Peyer's patch (tissue), 4 donors: ENCODE results near the gene MIDN. TPM values are rescaled to one million over a fixed set of nuclear protein-coding genes. Genes with fewer than 3 reads are reported as not detected.
A peak's percentile ranks its signal among the peaks of the same experiment; 100 is the strongest.

Experiments
- DNase-seq, 3 donors: peaks; one replicate each; pipeline ENCODE4 v3.0.0-alpha.2; 2017 to 2019
- H3K27ac ChIP-seq, 4 donors: fragments of 200-600 bp; sonication (generic); one replicate each; pipeline ENCODE4 v1.5.1; 2016 to 2019
- H3K27me3 ChIP-seq, 2 donors: fragments of 200-600 bp; sonication (generic); one replicate each; pipeline ENCODE4 v1.5.1; 2019
- H3K36me3 ChIP-seq, 3 donors: fragments of 200-600 bp; sonication (generic); one replicate each; pipeline ENCODE4 v1.5.1; 2016 to 2019
- H3K4me1 ChIP-seq, 4 donors: fragments of 200-600 bp; sonication (generic); one replicate each; pipeline ENCODE4 v1.5.1; 2016 to 2019
- H3K4me3 ChIP-seq, 4 donors: fragments of 200-600 bp; sonication (generic); 1 replicate in 3 of 4; 2 replicates in 1 of 4; pipeline ENCODE4 v1.5.1; 2016 to 2019; ENCODE audit warnings: mild to moderate bottlenecking in 1 of 4
- H3K9me3 ChIP-seq, 4 donors: fragments of 200-600 bp; sonication (generic); one replicate each; pipeline ENCODE4 v1.5.1; 2016 to 2019; ENCODE audit warnings: mild to moderate bottlenecking in 1 of 4
- POLR2A ChIP-seq, 2 donors: fragments of 450-650 bp; IDR thresholded peaks; one replicate each; pipeline ENCODE4 v1.5.1; 2017; ENCODE audit warnings: antibody characterized with exemption in 2 of 2, mild to moderate bottlenecking in 2 of 2, moderate library complexity in 2 of 2
- total RNA-seq, 4 donors: library from RNA; depleted of rRNA; stranded (reverse); fragments of >200 nt; gene quantifications; one replicate each; pipeline ENCODE4 v1.1.0, GENCODE V29; 2016
- TF ChIP-seq, protein P1 (sequence below), 6 experiments: fragments of 450-650 bp in 4 of 6; fragments of 200-600 bp in 2 of 6; sonication (generic) in 1 of 6; IDR thresholded peaks; one replicate each; pipeline ENCODE4 v1.5.1; 2017 to 2019; ENCODE audit warnings: antibody characterized with exemption in 6 of 6, mild to moderate bottlenecking in 3 of 6, moderate library complexity in 1 of 6

Gene MIDN
- total RNA-seq, 4 donors from 2014 or later, result 34.7 to 205 (median 98.9) TPM

DNA sequence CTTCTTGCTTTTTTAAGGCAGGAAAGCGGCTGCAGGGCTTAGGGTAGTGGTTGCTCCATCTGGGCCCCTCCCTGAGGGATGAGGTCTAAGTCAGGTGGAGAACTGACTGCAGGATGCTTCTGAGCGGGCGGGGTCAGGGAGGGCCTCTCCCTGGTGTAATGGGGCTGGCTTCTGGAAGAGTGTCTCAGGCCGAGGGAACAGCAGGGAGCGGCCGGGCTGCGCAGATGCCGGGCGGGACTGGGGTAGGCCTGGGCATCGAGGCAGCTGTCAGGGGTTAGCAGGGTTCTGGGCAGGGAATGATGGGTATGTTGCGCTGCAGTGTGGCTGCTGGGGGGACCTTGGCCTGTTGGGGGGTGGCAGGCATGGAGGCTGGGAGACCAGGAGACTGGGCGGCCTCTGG, 29.7 kb downstream of the MIDN start:
- DNase-seq, result no peak
- Histone ChIP-seq H3K36me3 (peaks cover 0 to 30% (median 0%) of the 10 kb centered on the region in 3 donors), H3K9me3 (no peaks in the 10 kb centered on the region), H3K4me1 (peaks cover 0 to 44% (median 26%) of the 10 kb centered on the region in 4 donors), H3K27me3 (no peaks in the 10 kb centered on the region), H3K27ac (no peak overlapping the region), H3K4me3 (no peak overlapping the region)
- no peak for TF ChIP-seq POLR2A (IDR thresholded peaks at IDR 0.05)
- TF ChIP-seq, protein P1, sequence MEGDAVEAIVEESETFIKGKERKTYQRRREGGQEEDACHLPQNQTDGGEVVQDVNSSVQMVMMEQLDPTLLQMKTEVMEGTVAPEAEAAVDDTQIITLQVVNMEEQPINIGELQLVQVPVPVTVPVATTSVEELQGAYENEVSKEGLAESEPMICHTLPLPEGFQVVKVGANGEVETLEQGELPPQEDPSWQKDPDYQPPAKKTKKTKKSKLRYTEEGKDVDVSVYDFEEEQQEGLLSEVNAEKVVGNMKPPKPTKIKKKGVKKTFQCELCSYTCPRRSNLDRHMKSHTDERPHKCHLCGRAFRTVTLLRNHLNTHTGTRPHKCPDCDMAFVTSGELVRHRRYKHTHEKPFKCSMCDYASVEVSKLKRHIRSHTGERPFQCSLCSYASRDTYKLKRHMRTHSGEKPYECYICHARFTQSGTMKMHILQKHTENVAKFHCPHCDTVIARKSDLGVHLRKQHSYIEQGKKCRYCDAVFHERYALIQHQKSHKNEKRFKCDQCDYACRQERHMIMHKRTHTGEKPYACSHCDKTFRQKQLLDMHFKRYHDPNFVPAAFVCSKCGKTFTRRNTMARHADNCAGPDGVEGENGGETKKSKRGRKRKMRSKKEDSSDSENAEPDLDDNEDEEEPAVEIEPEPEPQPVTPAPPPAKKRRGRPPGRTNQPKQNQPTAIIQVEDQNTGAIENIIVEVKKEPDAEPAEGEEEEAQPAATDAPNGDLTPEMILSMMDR (IDR thresholded peaks at IDR 0.05), result no peak

GRCh38 chr19:1278713-1279660, 30.6 kb downstream of the MIDN start:
- H3K4me3 ChIP-seq, result no peak overlapping the region
- TF ChIP-seq, protein P1 (IDR thresholded peaks at IDR 0.05), result no peak
- TF ChIP-seq POLR2A (IDR thresholded peaks at IDR 0.05), result no peak
- H3K27me3 ChIP-seq, result no peaks in the 10 kb centered on the region
- peaks cover 0 to 21% (median 0%) of the 10 kb centered on the region in 3 donors for H3K36me3 ChIP-seq
- H3K4me1 ChIP-seq, result peaks cover 0 to 42% (median 23%) of the 10 kb centered on the region in 4 donors
- DNase-seq, result peak in 1 of 3 donors; percentile 52
- peak overlapping the region in 1 of 4 donors; percentile 3 for H3K27ac ChIP-seq
- no peaks in the 10 kb centered on the region for H3K9me3 ChIP-seq

GRCh38 chr19:1279782-1280341, 31.5 kb downstream of the MIDN start:
- Histone ChIP-seq H3K4me3 (no peak overlapping the region), H3K27ac (peak overlapping the region in 1 of 4 donors; percentile 3), H3K27me3 (peaks cover 0 to 3% of the 10 kb centered on the region in 2 donors), H3K9me3 (no peaks in the 10 kb centered on the region), H3K36me3 (peaks cover 0 to 13% (median 0%) of the 10 kb centered on the region in 3 donors), H3K4me1 (peaks cover 0 to 38% (median 14%) of the 10 kb centered on the region in 4 donors)
- DNase-seq, result peak; percentile 67 to 92 (median 91)
- TF ChIP-seq, protein P1 (IDR thresholded peaks at IDR 0.05), result peak; percentile 90 to 96 (median 93)
- no peak for TF ChIP-seq POLR2A (IDR thresholded peaks at IDR 0.05)

- H3K9me3 ChIP-seq, result no peaks in the 10 kb centered on the region
- no peak for TF ChIP-seq POLR2A (IDR thresholded peaks at IDR 0.05)
- TF ChIP-seq, protein P1 (IDR thresholded peaks at IDR 0.05), result no peak
- peaks cover 0 to 11% (median 0%) of the 10 kb centered on the region in 3 donors for H3K36me3 ChIP-seq
- H3K4me3 ChIP-seq, result no peak overlapping the region
- H3K27me3 ChIP-seq, result peaks cover 0 to 9% of the 10 kb centered on the region in 2 donors
- DNase-seq, result no peak
- no peak overlapping the region for H3K27ac ChIP-seq
- peaks cover 0 to 42% (median 9%) of the 10 kb centered on the region in 4 donors for H3K4me1 ChIP-seq
These were observed 32.5 kb downstream of the MIDN start for GRCh38 chr19:1280636-1281568.
